ENCODE measurements around the gene CAB39. TPM values are rescaled to one million over a fixed set of nuclear protein-coding genes. Genes with fewer than 3 reads are reported as not detected.

The CAB39 gene
- total RNA-seq, 1 experiment from 2014 or later, result 52.5 TPM

- H3K36me3 ChIP-seq (ENCODE audit: low read depth, low read length), result peaks cover 39% of the 10 kb centered on the region
- H3K9ac ChIP-seq (ENCODE audit: low read length), result peak overlapping the region; percentile 73
- CTCF ChIA-PET, result interaction anchor here (0.5 to 0.8 kb wide), 4 partner anchors 15 to 66 kb away, joined by 3 to 6 read pairs (median 4); no protein-coding TSS in a partner anchor
- intact Hi-C loops (cut with micrococcal nuclease), result loop anchor here (1.0 to 2.0 kb wide), 5 partner anchors 18 to 134 kb away; no protein-coding TSS in a partner anchor
- TF ChIP-seq CTCF (conservative IDR thresholded peaks at IDR 0.05; ENCODE audit: low read depth, low read length) (no peak), EZH2phosphoT487 (IDR thresholded peaks at IDR 0.05; ENCODE audit: borderline replicate concordance, low read length) (no peak), EZH2 (IDR thresholded peaks at IDR 0.05; ENCODE audit: low read length, unreplicated experiment) (no peak)
- H3K9me2 ChIP-seq (replicated peaks; ENCODE audit: low read length), result no peaks in the 10 kb centered on the region
- no peaks in the 10 kb centered on the region for H3K9me3 ChIP-seq (ENCODE audit: low read length)
- POLR2A ChIA-PET (ENCODE audit: unreplicated experiment), result interaction anchor here (0.6 to 1.1 kb wide), 4 partner anchors 24 to 690 kb away, joined by 3 to 6 read pairs (median 4); partner anchors contain the start of gene NCL
- DNase-seq, result peak; percentile 90
- H3K4me3 ChIP-seq (ENCODE audit: low read length), result peak overlapping the region; percentile 38; the same call in 1 of the 2 replicates
- H3F3A ChIP-seq (ENCODE audit: low read length, unreplicated experiment), result peaks cover 6% of the 10 kb centered on the region
- H3K4me1 ChIP-seq (ENCODE audit: insufficient read depth, low read length), result peaks cover 59% of the 10 kb centered on the region
- no peaks in the 10 kb centered on the region for H3K27me3 ChIP-seq (ENCODE audit: low read length)
- no peaks in the 10 kb centered on the region for H4K20me1 ChIP-seq (ENCODE audit: low read length)
- peak overlapping the region; percentile 97 for H3K27ac ChIP-seq (ENCODE audit: low read length)
- peaks cover 81% of the 10 kb centered on the region for H3K79me2 ChIP-seq (ENCODE audit: low read length)
- peak overlapping the region; percentile 76 for H3K4me2 ChIP-seq (ENCODE audit: low read length)
- ATAC-seq, result peak; percentile 88
- BruUV-seq (replicated peaks), result no TSS peak
- no peak overlapping the region for H2AFZ ChIP-seq (ENCODE audit: low read length)
These were observed 61.8 kb downstream of the CAB39 start for GRCh38 chr2:230774348-230774951.

- H3K27me3 ChIP-seq (ENCODE audit: low read length), result no peaks in the 10 kb centered on the region
- peaks cover 86% of the 10 kb centered on the region for H3K79me2 ChIP-seq (ENCODE audit: low read length)
- no peaks in the 10 kb centered on the region for H4K20me1 ChIP-seq (ENCODE audit: low read length)
- H3K27ac ChIP-seq (ENCODE audit: low read length), result peak overlapping the region; percentile 97
- intact Hi-C loops (cut with micrococcal nuclease), result loop anchor here (2.0 kb wide), 1 partner anchor 19 kb away; no protein-coding TSS in a partner anchor
- POLR2A ChIA-PET (ENCODE audit: unreplicated experiment), result no interaction called here
- peaks cover 61% of the 10 kb centered on the region for H3K4me1 ChIP-seq (ENCODE audit: insufficient read depth, low read length)
- ATAC-seq (no peak), DNase-seq (no peak)
- TF ChIP-seq EZH2phosphoT487 (IDR thresholded peaks at IDR 0.05; ENCODE audit: borderline replicate concordance, low read length), result no peak
- TF ChIP-seq EZH2 (IDR thresholded peaks at IDR 0.05; ENCODE audit: low read length, unreplicated experiment), result no peak
- no peak for TF ChIP-seq CTCF (conservative IDR thresholded peaks at IDR 0.05; ENCODE audit: low read depth, low read length)
- no peak overlapping the region for H3K4me3 ChIP-seq (ENCODE audit: low read length)
- H3K4me2 ChIP-seq (ENCODE audit: low read length), result peak overlapping the region; percentile 0; the same call in 1 of the 2 replicates
- H3K9ac ChIP-seq (ENCODE audit: low read length), result peak overlapping the region; percentile 13; the same call in 1 of the 2 replicates
- H3K36me3 ChIP-seq (ENCODE audit: low read depth, low read length), result peaks cover 45% of the 10 kb centered on the region
- no peaks in the 10 kb centered on the region for H3K9me3 ChIP-seq (ENCODE audit: low read length)
- BruUV-seq (replicated peaks), result no TSS peak
- CTCF ChIA-PET, result no interaction called here
- no peaks in the 10 kb centered on the region for H3K9me2 ChIP-seq (replicated peaks; ENCODE audit: low read length)
- H2AFZ ChIP-seq (ENCODE audit: low read length), result no peak overlapping the region
- H3F3A ChIP-seq (ENCODE audit: low read length, unreplicated experiment), result peaks cover 6% of the 10 kb centered on the region
These were observed 63.1 kb downstream of the CAB39 start for GRCh38 chr2:230775737-230776136.

- intact Hi-C loops (cut with micrococcal nuclease), result no loop called here
- Histone ChIP-seq H2AFZ (ENCODE audit: low read length) (no peak overlapping the region), H3F3A (ENCODE audit: low read length, unreplicated experiment) (peaks cover 6% of the 10 kb centered on the region), H4K20me1 (ENCODE audit: low read length) (no peaks in the 10 kb centered on the region), H3K9me2 (replicated peaks; ENCODE audit: low read length) (no peaks in the 10 kb centered on the region), H3K4me2 (ENCODE audit: low read length) (peak overlapping the region; percentile 60), H3K9me3 (ENCODE audit: low read length) (no peaks in the 10 kb centered on the region), H3K27ac (ENCODE audit: low read length) (peak overlapping the region; percentile 97), H3K9ac (ENCODE audit: low read length) (peak overlapping the region; percentile 63), H3K27me3 (ENCODE audit: low read length) (no peaks in the 10 kb centered on the region), H3K4me1 (ENCODE audit: insufficient read depth, low read length) (peaks cover 73% of the 10 kb centered on the region), H3K79me2 (ENCODE audit: low read length) (peaks cover 90% of the 10 kb centered on the region), H3K4me3 (ENCODE audit: low read length) (peak overlapping the region; percentile 16; the same call in 1 of the 2 replicates), H3K36me3 (ENCODE audit: low read depth, low read length) (peaks cover 44% of the 10 kb centered on the region)
- TF ChIP-seq EZH2phosphoT487 (IDR thresholded peaks at IDR 0.05; ENCODE audit: borderline replicate concordance, low read length), result no peak
- TF ChIP-seq EZH2 (IDR thresholded peaks at IDR 0.05; ENCODE audit: low read length, unreplicated experiment), result no peak
- no peak for TF ChIP-seq CTCF (conservative IDR thresholded peaks at IDR 0.05; ENCODE audit: low read depth, low read length)
- ChIA-PET CTCF (no interaction called here), POLR2A (ENCODE audit: unreplicated experiment) (interaction anchor here (0.6 kb wide), 1 partner anchor 12 kb away, joined by 8 read pairs; no protein-coding TSS in a partner anchor)
- ATAC-seq (peak; percentile 50), DNase-seq (peak; percentile 84)
- BruUV-seq (replicated peaks), result no TSS peak
These were observed 65.1 kb downstream of the CAB39 start for GRCh38 chr2:230777721-230778120.

All from PC-3 (cell line).